Measurements from ENCODE around the gene NBEAL2.

The NBEAL2 gene

DNA sequence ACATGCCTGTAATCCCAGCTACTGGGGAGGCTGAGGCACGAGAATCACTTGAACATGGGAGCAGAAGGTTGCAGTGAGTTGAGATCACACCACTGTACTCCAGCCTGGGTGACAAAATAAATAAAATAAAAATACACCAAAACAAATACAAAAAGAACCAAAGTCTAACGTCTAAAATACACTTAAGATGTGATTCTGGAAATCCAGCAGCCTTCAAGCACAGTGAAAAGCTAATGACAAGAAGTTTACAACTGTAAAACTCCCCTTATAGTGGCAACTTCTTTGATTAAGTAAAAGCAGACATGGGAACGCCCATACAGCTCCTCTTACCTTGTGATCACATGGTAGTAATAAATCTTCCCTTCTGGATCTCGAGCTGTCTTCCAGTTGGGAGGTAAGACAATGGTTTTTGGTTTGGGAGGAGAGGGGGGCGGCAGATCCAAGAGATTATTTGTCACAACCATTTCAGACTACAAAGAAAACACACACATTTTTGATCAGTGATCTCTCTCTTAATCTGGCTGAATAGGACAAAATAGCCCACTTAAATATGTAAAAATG is 62.8 kb downstream of the NBEAL2 start:
- no peak for DNase-seq (ENCODE audit: low spot score)

DNA sequence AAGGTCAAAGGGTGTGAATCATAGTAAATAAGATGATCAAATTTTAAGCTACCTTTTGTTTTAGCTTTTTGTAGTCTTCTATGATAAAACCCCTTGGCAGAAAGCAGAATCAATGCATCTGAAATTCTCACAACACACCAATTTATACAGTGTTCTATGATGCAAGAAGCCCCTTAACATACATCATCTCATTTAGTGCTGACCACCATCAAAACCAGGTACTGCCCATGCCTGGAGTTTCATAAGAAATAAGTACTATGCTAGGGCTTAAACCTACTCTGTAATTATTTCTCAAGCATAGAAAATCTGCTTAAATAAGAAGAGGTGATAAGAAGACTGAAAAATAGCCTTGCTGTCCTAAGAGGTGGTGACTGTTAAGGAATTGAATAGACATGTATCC is 67.6 kb downstream of the NBEAL2 start:
- DNase-seq (ENCODE audit: low spot score), result no peak

DNA sequence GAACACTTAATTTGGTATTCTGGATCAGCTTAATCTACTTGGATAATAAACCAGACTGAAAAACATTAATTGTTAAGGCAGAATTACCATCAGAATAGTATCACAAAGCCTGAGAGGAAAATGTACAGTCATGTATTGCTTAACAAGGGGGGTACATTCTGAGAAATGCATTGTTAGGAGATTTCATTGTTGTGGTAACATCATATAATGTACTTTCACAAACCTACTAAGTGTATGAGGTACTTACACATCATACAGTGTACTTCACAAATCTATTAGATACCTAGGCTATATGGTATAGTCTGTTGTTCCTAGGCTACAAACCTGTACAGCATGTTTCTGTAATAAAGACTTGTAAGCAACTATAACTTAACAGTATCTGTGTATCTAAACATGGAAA is 68.2 kb downstream of the NBEAL2 start:
- DNase-seq (ENCODE audit: low spot score), result no peak

DNA sequence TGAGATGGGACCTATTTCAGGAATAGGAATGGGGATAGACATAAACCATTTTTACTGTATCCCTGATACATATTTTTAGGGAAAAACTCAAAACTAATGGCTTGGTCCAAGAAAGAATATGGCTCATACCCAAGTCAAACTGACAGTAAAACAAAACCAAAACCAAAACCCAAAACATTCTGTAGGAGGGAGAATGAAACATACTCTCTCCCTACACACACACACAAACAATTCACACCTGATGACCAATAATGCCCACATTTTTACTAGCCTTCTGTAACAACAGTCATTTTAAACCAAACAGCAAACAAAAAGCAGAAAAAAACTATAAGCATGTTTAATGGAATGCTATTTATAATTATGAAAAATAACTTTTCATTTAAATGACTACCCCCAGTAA is 74.9 kb downstream of the NBEAL2 start:
- DNase-seq (ENCODE audit: low spot score), result no peak

DNA sequence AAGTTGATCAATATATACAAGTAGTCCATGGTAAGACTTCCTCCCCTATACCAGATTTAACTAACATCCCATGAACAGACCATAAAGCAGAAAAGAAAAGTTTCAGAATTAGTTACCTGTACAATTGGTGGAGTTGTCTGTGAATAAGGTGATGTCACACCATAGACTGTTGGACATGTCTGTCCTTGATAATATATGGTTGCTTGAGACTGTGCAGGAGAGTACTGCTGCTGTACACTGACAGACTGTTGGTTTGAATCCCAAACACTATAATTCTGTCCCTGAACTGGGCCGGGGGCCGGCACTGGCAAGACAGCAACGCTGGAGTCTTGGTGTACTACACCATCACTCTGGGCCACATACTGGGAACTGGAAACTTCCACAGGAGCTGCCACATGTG is 77.2 kb downstream of the NBEAL2 start:
- no peak for DNase-seq (ENCODE audit: low spot score)

DNA sequence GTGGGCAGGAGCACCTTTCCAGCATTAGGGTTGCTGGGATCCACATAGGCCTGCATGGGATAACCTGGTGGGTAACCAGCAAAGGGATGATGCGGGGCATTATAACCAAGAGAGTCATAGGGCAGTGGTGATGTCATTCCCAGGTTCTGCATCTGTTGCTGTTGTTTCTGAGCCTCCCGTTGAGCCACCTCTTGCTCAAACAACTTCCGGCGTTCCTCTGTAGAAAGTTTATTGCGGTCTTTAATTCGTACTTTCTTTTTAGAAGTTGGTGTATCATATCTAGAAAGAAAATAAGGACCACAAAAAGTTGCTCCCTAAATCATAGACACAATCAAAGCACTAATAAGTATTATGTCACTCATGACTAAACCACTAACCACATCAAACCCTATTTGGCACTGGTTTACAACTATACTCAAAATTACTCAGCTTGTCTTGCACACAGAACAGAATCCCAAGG is 77.8 kb downstream of the NBEAL2 start:
- no peak for DNase-seq (ENCODE audit: low spot score)

All from NAMALWA (cell line).